HG02798 (cell line): Measurements from ENCODE around the gene MAPK1.
"Not testable (repeated sequence)": the region's sequence is repeated elsewhere in the genome, so short reads cannot be mapped to it uniquely, and the experiment has no call there.

Source experiments
- ATAC-seq: cut with Tn5 transposase; IDR thresholded peaks from one replicate; pipeline ENCODE4 v1.9.1; 2021; ENCODE audit warnings: mild to moderate bottlenecking; ENCODE audit not compliant: unreplicated experiment, poor library complexity

MAPK1 gene

GRCh38 chr22:21730535-21731308, 136.7 kb downstream of the MAPK1 start:
- no peak for ATAC-seq

- ATAC-seq: not testable (repeated sequence)
Observed at GRCh38 chr22:21729184-21729583, 138.3 kb downstream of the MAPK1 start.

- no peak for ATAC-seq
Observed at GRCh38 chr22:21728270-21728669, 139.2 kb downstream of the MAPK1 start.

GRCh38 chr22:21727768-21728167, 139.7 kb downstream of the MAPK1 start:
- no peak for ATAC-seq

DNA sequence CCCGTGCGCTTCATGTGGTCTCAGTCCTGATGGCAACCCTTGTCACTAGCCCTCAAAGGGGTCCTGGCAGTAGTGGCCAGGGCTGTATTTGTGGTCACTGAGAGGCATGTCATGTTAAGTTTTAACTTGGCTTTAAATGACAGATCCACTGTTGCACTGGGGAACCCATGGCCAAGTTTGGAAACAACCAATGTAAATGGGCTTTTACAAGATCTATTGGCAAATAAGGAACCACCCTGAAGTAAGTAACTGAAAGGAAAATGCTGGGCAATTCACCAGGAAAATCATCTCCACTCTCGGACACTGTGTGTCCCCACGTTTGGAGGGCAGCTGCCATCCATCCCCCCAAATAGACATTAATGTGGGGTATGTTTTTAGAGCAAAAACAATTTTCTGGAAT, 140.3 kb downstream of the MAPK1 start:
- ATAC-seq: no peak

DNA sequence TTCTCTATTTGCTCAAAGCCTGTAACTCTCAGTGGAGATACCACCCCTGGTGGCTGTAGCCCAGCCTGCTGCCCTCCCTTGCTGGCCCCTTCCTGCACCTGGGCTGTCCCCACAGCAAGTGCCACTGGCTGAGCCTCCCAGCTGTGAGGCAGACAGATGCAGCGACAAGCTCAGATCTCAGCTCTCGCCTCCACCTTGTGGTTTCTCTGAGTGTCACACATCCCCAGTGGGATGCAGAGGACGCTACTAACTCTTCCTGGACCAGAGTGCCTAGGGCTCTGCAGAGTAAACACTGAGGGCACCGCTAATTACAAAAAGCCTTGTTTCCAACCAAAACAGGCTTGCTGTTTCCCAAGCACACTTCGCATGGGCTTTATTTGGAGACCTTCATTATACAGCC, 140.8 kb downstream of the MAPK1 start:
- no peak for ATAC-seq

DNA sequence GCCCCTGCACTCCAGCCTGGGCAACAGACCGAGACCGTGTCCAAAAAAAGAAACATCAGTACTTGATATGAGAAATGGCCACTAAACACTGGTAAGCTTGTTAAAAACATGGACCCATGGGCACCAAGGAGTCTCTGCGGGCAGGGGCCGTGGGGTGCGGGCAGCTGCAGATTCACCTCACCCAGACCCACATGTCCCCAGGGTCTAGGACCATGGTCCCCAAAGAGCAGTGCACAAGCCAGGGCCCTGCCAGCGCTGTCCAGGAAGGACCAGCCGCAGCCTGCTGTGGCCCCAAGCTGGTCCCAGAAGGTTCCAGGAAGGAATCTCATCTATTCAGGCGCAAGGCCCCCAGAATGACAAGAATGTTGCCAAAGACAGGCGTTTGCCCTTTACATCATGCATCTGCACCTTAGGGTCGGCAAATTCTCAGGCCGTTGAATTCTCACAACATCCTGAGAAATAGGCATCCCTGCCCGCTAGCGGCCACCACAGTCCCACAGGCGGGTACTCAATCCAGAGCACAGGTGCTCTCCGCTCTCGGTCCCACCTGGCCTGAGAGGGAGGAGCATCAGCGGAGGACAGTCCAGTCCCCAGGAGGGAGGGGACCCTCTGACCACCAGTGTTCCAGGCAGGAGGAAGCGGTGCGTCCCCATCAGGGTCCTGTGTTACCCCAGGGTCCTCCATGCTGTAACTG, 141.3 kb downstream of the MAPK1 start:
- ATAC-seq: no peak

DNA sequence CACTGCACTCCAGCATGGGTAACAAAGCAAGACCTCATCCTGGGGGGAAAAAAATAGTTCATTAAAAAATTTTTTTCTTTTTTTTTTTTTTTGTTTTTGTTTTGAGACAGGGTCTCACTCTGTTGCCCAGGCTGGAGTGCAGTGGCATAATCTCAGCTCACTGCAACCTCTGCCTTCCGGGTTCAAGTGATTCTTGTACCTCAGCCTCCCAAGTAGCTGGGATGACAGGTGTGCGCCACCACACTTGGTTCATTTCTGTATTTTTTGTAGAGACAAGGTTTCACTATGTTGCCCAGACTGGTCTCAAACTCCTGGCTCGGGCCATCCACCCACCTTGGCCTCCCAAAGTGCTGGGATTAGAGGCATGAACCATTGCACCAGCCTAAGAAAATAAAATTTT, 142.9 kb downstream of the MAPK1 start:
- not testable (repeated sequence) for ATAC-seq

DNA sequence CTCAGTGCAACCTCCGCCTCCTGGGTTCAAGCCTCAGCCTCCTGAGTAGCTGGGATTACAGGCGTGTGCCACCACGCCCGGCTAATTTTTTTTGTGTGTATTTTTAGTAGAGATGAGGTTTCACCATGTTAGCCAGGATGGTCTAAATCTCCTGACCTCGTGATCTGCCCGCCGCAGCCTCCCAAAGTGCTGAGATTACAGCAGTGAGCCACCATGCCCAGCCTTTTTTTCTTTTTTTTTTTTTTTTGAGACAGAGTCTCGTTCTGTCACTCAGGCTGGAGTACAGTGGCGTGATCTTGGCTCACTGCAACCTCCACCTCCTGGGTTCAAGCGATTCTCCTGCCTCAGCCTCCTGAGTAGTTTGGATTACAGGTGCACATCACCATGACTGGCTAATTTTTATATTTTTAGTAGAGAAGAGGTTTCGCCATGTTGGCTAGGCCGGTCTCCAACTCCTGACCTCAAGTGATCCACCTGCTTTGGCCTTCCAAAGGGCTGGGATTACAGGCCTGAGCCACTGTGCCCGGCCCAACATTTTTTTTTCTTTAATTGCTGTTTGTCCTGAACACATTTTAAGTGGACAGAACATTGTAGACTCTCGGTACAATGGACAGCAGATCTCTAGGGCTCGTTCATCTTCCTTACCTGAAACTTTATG, 146.1 kb downstream of the MAPK1 start:
- ATAC-seq: not testable (repeated sequence)

DNA sequence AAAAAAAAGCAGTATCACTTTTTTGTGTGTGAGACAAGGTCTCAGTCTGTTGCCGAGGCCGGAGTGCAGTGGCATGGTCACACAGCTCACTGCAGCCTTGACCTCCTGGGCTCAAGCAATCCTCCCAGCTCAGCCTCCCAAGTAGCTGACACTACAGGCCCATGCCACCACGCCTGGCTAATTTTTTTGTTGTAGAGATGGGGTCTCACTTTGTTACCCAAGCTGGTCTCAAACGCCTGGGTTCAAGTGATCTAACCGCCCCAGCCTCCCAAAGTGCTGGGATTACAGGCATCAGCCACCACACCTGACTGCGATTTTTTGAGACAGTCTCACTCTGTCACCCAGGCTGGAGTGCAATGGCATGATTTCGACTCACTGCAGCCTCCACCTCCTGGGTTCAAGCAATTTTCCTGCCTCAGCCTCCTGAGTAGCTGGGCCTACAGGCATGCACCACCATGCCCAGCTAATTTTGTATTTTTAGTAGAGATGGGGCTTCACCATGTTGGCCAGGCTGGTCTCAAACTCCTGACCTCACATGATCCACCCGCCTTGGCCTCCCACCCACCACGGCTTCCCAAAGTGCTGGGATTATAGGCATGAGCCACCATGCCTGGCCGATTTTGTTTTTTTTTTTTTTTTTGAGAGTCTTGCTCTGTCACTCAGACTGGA, 147.1 kb downstream of the MAPK1 start:
- ATAC-seq: not testable (repeated sequence)

- ATAC-seq: no peak
Observed at GRCh38 chr22:21719024-21719423, 148.4 kb downstream of the MAPK1 start.

- no peak for ATAC-seq
Observed at GRCh38 chr22:21718499-21718898, 148.9 kb downstream of the MAPK1 start.

DNA sequence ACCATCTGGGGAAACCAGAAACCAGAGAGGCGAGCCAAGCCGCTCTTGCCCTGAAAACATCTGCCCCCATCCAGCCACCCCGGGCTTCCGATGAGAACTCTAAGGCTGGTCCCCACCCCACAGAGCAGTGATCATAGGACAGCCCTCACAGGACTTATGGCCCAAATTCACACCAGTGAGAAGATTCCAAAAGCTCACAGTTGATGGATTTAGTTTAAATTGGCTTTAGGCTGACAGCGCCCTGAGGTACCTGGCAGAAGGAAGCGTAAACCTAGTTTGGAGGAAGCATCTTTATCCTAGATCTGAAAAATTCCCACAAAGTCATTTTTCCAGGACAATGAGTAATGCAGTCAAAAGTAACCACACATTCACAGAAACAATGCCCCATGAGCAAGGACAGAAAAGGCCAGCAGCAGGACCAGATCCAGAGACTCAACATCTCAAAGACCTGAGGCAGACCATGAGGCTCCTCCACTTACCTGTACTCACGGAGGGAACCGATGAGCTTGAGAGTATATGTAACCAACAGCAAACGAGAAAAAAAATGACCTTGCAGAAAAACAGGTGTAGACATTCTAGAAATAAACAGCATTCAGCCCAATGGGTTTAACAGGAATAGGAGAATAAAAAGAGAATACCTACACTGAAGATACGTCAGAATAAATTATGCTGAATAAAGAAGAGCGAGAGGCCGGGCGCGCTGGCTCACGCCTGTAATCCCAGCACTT, 150.9 kb downstream of the MAPK1 start:
- not testable (repeated sequence) for ATAC-seq

DNA sequence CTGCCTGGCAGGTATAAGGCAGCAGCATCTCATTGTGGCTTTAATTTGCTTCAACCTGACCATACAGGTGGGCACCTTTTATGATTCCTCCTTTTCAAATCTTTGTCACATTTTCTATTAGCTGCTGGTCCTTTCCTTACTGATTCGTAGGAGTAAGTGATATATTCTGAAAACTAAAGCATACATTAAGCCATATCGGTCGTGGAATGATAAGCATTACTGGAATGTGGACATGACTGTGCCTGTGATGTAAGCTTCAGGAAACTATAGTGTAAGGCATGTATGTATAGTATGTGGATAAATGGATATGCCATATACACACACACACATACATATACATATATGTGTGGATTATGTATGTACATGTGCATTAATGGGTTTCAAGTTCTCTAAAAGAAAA, 152.7 kb downstream of the MAPK1 start:
- no peak for ATAC-seq

- no peak for ATAC-seq
Observed at GRCh38 chr22:21714059-21714770, 153.2 kb downstream of the MAPK1 start.

DNA sequence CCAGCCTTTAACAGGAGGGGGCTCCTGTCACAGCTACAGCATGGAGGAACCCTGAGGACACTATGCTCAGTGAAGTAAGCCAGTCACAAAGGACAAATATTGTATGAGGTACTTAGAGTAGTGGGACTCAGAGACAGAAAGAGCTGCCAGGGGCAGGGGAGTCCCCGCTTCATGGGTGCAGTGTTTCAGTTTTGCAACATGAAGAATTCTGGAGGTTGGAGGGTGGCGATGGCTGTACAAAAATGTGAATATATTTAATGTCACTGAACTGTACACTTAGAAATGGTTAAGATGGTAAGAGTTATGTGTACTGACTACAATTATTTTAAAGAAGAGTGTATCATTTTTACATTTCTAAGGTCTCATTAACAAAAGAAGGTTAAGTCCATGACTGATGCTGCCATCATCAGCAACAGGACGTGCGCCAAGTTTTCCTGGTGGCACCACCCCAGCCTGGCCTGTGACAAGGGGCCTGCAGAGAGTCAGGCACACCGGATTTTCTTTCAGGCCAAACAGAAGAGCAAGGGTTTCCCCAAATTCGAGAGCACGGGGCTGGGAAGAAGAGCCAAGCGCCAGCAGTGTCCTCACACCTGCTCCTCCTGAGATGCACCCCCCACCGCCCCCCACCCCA, 153.9 kb downstream of the MAPK1 start:
- no peak for ATAC-seq

GRCh38 chr22:21712751-21713427, 154.6 kb downstream of the MAPK1 start:
- no peak for ATAC-seq

GRCh38 chr22:21711851-21712250, 155.6 kb downstream of the MAPK1 start:
- no peak for ATAC-seq

DNA sequence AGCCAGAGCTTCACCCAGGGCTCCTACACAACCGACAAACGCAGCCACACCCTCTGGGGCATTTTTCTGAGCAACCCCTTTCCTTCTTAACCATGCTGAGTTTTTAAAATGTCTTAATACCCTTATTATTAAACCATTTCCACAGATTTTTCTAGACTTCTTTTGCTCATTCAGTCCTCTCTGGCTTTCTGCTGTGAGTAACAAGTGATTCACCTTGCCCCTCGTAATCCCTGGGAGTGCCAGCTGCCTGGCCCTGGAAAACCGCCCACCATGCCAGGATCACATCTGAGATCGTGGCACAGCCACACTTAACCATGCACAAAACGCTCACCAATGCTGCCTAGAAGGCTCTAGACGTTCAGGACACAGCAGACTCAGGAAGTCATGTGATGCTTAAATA, 157.3 kb downstream of the MAPK1 start:
- no peak for ATAC-seq
